Endothelial cell of umbilical vein (primary cell): Measurements from ENCODE around the gene ITPKB.

Source experiments
- EZH2 ChIP-seq: IDR thresholded peaks from 2 replicates; pipeline ENCODE4 v1.6.1; 2012; ENCODE audit warnings: borderline replicate concordance, low read depth, mild to moderate bottlenecking, moderate library complexity, low read length, inconsistent platforms; ENCODE audit not compliant: severe bottlenecking
- GATA2 ChIP-seq: IDR thresholded peaks from 2 replicates; pipeline ENCODE4 v1.7.0; 2011; ENCODE audit warnings: low read depth, mild to moderate bottlenecking, moderate library complexity, mixed read lengths, low read length; ENCODE audit not compliant: insufficient read length, insufficient read depth
- JUN ChIP-seq: IDR thresholded peaks from 2 replicates; pipeline ENCODE4 v1.6.1; 2011; ENCODE audit warnings: borderline replicate concordance, low read depth; ENCODE audit not compliant: insufficient read length, insufficient read depth
- MYC ChIP-seq: IDR thresholded peaks from one replicate; pipeline ENCODE4 v1.6.1; 2011; ENCODE audit warnings: mild to moderate bottlenecking, low read depth, low read length
- POLR2A ChIP-seq: IDR thresholded peaks from 2 replicates; pipeline ENCODE4 v1.6.1; 2012; ENCODE audit warnings: low read depth, mild to moderate bottlenecking, control low read depth, low read length
- POLR2AphosphoS5 ChIP-seq: IDR thresholded peaks from 2 replicates; pipeline ENCODE4 v1.6.1; 2012; ENCODE audit warnings: low read depth, mild to moderate bottlenecking, control low read depth, low read length, moderate library complexity; ENCODE audit not compliant: insufficient read depth
- TF ChIP-seq, protein P1 (sequence below): IDR thresholded peaks from 2 replicates; pipeline ENCODE4 v1.6.1; 2011; ENCODE audit not compliant: insufficient read depth, insufficient read length
- TF ChIP-seq, protein P2 (sequence below), 2 donors: IDR thresholded peaks; 1 replicate in 1 of 2; 2 replicates in 1 of 2; pipeline ENCODE4 v1.5.1; 2011; ENCODE audit warnings: low read length in 2 of 2, mild to moderate bottlenecking in 2 of 2, moderate library complexity in 2 of 2, control low read depth in 1 of 2, inconsistent platforms in 1 of 2, low read depth in 1 of 2; ENCODE audit not compliant: insufficient read depth in 1 of 2; ENCODE audit errors: extremely low read depth in 1 of 2

GRCh38 chr1:226692051-226692792, 46.9 kb downstream of the ITPKB start:
- TF ChIP-seq, protein P1, sequence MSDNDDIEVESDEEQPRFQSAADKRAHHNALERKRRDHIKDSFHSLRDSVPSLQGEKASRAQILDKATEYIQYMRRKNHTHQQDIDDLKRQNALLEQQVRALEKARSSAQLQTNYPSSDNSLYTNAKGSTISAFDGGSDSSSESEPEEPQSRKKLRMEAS = no peak
- TF ChIP-seq, protein P2, sequence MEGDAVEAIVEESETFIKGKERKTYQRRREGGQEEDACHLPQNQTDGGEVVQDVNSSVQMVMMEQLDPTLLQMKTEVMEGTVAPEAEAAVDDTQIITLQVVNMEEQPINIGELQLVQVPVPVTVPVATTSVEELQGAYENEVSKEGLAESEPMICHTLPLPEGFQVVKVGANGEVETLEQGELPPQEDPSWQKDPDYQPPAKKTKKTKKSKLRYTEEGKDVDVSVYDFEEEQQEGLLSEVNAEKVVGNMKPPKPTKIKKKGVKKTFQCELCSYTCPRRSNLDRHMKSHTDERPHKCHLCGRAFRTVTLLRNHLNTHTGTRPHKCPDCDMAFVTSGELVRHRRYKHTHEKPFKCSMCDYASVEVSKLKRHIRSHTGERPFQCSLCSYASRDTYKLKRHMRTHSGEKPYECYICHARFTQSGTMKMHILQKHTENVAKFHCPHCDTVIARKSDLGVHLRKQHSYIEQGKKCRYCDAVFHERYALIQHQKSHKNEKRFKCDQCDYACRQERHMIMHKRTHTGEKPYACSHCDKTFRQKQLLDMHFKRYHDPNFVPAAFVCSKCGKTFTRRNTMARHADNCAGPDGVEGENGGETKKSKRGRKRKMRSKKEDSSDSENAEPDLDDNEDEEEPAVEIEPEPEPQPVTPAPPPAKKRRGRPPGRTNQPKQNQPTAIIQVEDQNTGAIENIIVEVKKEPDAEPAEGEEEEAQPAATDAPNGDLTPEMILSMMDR (IDR thresholded peaks at IDR 0.05; ENCODE audit: extremely low read depth in 1 of 2, insufficient read depth in 1 of 2, low read depth in 1 of 2, low read length in 2 of 2) = no peak
- TF ChIP-seq POLR2AphosphoS5 = no peak
- no peak for TF ChIP-seq POLR2A
- no peak for TF ChIP-seq GATA2
- TF ChIP-seq MYC = no peak
- TF ChIP-seq JUN = no peak
- no peak for TF ChIP-seq EZH2
